GM19324 (cell line): ENCODE results near the gene KIAA1755.

Source experiments
- ATAC-seq: cut with Tn5 transposase; IDR thresholded peaks from one replicate; pipeline ENCODE4 v1.9.1; 2021; ENCODE audit warnings: mild to moderate bottlenecking, moderate library complexity; ENCODE audit not compliant: unreplicated experiment, low FRiP score

The KIAA1755 gene, protein sequence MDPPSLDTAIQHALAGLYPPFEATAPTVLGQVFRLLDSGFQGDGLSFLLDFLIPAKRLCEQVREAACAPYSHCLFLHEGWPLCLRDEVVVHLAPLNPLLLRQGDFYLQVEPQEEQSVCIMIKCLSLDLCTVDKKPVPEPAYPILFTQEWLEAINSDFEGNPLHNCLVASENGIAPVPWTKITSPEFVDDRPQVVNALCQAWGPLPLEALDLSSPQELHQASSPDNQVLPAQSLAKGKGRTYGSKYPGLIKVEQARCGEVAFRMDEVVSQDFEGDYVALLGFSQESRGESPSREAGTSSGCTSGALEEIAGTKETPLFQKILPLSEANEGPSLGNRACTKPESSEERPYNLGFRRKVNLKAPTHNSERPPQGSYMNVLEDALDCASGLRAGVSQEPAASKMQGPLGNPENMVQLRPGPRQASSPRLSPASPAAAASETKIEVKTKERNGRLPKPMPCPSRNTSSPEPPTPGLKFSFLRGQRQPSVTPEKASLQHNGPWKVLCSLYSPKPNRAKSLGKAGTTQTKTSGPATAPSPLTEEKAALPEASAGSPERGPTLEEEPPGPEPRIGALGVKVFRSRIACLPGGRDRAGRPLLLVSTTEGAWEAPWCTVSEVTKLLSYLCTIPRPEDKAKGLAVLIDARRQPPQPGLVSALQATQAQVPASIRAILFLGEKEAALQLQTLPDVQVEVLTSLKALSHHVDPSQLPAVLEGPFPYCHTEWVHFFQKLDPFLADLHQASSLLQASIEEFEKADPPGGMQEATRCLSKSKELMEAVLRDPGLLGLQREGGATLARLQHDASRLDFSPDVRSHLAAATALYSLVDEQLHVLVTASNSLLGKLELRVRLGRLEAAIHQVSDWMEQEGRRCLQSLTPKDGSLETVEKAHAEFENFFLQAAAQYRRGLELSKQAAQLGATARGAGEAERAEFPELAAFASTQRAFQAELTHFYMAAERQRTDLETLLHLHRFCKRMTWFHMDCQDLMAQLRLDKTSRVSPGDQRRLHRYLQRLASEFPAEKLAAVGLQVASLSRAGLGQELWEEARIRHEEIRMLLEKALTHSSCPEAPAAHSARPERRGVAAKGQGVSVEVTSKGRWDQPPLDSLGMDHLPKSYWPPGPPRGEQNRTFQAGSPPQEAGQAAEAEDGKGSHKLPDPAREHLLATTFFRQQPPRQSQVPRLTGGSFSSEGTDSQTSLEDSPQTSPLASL

DNA sequence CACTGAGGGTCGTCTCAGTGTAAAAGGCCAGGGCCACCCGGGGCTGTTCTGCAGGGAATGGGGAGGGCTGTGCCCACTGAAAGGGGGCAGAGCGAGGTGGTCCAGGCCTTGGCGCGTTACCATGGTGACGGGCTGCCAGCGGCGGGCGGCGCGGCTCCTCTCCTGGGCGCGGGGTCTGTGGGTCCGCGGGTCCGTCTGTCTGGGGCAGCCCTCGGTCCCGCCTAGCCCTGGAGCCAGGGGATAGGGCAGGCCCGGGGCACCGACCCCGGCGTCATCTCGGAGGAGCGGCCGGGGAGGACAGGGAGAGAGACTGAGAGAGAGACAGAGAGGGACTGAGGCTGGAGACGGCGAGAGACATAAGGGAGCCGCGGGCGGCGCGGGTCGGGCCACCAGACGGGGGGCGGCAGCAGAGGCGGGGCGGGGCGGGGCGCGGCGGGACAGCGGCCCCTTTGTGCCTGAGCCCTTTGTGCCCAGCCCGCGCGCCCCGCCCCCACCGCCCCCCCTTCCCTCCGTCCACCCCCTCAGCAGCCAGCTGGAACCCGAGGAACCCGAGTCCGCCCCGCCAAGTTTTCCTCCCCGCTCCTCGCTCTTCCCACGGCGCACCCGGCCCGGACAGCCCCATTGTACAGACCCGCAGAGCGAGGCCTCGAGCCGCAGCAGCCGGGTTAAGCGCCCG, at the start of gene KIAA1755:
TSS of gene KIAA1755 (minus strand) at position 358 of the 676 bp plus-strand sequence. CDS start at position 123, 235 bp downstream.
- no peak for ATAC-seq

DNA sequence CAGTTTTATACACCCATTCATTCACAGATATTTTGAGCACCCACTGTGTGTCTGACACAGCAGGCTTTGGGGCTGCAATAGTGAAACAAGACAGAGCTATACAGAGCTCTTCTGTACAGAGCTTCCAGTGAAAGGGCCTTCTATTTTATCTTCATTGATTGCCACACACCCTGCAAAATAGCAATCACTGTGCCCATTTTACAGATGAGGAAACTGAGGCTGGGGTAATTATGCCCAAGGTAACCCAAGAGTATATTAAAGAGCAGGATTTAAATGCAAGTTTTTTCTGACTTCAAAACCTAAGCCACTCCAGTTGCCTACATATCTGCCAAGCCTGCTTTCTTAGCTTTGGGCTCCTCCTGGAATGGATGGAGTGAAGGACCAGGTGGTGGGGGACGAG, 47.9 kb upstream of the KIAA1755 start:
- ATAC-seq = no peak

DNA sequence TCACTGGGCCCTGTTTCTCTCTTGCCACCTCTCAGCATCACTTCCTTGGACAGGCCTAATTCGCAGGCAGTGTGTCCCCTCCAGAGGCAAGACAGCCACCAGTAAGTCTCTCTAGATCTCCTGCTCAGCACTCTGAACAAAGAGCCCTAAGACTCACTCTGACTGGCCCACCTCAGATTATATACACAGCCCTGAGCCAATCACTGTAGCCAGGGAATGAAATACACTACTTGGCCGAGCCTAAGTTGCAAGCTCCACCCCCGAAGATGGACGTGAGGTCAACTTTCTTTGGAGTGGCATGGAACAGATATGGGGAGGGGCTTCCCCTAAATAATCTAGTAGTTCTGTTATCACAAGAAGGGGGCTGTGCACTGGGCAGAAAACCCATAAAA, 47.5 kb upstream of the KIAA1755 start:
- ATAC-seq = no peak

DNA sequence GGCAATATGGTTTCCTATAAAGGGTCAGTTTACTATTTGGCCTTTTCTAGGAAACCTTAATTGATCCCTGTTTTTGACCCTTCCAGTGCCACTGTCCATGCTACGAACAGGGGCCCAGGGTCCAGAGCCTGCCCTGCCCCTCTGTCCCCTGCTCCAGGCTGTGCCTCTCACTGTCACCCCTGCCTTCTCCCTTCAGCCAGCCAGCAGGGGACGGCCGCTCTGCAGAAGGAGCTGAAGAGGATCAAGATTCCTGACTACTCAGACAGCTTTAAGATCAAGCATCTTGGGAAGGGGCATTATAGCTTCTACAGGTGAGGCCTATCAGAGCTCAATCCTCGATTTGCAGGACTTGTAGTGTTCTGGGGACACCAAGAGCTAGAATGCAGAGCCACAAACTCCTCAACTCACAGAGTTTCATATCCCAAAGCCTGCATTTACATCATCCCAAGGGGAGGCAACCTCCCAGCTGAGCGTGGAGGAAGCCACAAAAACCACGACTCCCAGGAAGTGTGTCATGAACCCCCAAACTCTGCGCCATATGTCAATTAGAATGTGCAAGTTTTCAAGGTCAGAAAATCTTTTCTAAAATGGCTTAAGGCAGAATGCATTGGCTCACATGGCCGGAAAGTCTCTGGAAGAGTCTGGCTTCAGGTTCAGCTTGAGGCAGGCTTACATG, 47.0 kb upstream of the KIAA1755 start:
- ATAC-seq = no peak

DNA sequence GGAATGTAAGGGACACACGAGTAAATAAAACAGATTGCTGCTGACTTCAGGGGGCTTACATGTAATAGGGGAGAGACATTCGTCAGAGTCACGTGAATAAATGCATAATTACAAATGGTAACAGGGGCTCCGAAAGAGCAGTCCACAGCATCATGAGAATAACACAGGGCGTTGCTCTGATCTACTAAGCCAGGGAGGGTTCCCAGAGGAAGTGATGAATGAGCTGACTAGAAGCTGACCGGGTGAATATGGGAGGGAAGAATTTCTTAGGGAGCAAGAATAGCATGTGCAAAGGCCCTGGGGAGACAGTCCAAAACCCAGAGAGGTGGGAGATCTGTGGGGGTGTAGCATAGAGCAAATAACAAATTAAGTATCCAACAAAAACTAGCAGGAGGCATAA, 45.8 kb upstream of the KIAA1755 start:
- ATAC-seq = no peak

DNA sequence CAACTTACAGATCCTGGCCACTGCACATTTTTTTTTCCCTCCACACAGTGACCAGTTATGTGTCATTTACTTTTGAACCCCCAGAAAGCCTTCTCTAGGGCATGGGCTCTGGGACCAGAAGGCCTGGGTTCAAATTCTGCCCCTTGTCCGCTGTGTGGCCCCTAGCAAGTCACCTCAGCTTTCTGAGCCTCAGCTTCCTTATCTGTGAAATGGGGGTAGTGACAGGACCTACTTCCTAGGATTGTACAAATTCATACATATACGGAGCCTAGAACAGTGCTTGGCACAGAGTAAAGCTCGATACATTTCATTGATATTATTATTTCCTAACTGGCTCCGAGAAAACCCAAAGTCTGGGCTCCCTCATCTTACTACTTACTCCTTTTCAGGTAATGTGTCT, 45.0 kb upstream of the KIAA1755 start:
- no peak for ATAC-seq

DNA sequence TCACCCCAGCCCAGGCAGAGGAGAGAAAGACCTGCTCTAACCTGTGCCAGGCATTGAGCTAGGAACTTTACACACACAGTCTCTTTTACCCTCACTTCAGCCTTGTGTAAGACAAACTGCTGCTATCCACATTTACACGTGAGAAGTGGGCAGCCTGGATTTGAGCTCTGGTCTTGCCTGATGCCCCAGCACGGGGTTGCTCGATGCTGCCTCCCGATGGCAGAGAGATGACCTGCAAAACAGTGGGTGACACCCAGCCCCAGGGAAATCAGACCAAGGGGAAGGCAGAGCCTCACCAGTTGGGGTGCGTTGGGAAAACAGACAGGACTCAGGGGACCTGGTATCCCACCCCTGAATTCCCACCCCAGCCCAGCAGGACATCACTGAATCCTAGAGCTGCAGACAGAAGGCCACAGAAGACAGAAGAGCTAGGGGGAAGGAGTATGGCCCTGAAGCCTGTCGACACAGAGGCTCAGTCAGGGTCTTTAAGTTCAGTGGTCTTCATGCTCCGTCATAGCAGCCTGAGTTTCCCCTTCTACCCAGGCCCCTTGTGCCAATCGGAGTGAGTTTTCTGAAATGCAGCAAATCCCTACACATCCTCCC, 44.4 kb upstream of the KIAA1755 start:
- ATAC-seq = no peak

DNA sequence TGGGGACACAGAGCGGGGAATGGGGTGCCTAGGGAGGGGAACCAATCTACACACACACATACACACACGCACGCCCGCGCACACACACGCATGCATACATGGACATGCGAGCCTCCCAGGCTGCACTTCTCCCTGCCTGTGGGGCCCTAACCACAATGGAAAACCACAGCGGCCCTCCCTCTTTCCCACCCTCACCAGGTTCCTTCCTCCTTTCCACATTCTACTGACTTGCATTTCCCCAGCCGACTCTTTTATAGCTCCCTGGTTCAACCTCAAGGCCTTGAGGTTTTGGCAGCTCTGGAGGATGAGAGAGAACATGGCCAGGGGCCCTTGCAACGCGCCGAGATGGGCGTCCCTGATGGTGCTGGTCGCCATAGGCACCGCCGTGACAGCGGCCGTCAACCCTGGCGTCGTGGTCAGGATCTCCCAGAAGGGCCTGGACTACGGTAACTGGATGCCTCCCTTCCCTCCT, 43.4 kb upstream of the KIAA1755 start, which contains the start of gene BPI:
TSS of gene BPI (plus strand) at position 249 of the 472 bp plus-strand sequence. CDS start at position 317, 68 bp downstream.
- no peak for ATAC-seq

DNA sequence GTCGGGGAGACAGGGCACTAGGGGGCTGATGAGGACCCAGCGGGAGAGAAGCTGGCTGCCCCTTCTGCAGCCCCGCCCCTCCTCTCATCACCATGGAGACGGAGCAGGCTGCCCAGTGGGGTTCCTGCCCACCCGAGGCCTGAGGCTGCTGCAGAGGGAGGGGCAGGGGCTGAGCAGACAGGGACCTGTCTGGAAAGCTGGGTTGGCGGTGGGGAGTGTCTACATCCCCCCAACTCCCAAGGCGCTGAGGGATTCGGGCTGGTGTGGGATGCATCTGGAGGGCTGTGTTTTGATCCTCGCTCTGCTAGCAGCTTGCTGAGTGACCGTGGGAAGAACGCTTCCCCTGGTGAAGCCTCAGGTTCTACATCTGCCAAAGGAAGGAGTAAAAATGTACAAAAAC, 42.3 kb upstream of the KIAA1755 start:
- no peak for ATAC-seq

DNA sequence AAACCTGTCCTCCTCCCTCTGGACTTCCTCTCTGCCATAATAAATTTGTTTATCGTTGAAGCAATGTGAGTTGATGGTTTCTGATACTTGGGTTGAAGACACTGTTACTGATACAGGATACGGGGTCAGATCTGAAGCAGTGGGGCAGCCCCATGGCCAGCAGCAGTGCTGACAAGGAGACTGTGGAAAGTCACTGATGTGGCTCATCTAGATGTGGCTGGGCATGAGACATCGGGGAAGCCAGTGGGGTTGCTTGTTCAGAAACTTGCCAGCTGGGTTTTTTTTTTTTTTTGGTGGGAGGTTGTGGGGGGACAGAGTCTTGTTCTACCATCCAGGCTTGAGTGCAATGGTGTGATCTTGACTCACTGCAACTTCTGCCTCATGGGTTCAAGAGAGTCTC, 40.8 kb upstream of the KIAA1755 start:
- no peak for ATAC-seq

DNA sequence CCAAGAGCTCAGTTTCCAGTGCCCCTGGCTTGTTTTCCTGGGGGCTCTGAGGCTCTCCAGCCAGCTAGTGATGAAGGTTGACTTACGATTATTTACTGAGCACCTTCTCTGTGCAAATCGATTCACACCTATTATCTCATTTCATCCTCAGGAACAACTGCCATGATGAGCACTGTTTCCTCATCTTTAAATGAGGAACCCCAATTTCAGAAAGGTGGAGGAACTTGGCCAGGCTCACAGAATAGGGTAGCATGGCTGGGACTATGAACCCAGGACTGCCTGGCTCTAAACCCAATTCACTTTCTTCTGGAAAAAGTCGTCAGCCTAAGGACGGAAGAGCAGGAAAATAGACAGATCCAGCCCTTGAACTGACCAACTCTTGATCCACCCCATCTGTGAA, 39.9 kb upstream of the KIAA1755 start:
- no peak for ATAC-seq

DNA sequence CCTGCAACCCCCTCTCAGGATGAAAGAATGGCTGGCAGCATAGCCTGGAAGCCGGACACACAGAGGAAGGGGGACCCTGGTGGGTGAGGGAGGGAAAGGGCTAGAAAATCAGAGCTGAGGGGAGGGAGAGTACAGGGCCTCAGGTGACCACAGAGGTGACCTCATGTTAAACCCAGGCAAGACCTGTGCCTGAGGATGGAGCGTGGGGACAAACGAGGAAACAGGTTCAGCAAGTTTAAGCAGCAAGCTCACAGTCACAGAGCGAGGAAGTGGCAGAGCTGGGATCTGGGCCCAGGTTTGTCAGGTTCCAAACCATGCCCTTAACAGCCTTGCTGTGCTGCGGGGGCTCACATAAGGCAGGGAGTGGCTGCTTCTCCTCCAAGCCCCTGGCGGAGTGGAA, 39.4 kb upstream of the KIAA1755 start:
- no peak for ATAC-seq

DNA sequence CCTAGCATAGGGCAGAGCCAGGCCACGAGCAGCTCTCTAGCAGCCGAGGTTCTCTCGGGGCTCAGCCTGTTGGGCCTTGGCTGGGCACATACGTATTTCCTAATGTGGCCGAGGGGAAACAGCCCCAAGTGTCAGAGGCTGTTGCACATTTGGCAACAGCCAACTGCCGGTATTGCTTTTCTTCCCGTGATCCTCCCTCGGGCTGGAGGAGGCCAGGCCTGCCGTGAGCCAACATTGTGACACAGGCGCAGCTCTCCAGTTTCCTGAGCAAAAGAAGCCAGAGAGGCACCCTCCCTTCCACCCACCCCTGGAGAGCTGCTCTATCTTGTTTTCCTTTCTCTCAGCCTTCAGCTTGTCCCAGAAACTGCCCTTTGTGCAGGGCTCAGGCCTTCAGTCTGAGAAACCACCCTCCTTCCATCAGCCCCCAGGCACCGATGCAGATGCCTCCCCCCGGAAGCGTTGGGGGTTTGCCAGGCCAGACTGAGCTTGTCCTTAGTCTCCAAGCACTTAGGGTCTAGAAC, 38.3 kb upstream of the KIAA1755 start:
- no peak for ATAC-seq

DNA sequence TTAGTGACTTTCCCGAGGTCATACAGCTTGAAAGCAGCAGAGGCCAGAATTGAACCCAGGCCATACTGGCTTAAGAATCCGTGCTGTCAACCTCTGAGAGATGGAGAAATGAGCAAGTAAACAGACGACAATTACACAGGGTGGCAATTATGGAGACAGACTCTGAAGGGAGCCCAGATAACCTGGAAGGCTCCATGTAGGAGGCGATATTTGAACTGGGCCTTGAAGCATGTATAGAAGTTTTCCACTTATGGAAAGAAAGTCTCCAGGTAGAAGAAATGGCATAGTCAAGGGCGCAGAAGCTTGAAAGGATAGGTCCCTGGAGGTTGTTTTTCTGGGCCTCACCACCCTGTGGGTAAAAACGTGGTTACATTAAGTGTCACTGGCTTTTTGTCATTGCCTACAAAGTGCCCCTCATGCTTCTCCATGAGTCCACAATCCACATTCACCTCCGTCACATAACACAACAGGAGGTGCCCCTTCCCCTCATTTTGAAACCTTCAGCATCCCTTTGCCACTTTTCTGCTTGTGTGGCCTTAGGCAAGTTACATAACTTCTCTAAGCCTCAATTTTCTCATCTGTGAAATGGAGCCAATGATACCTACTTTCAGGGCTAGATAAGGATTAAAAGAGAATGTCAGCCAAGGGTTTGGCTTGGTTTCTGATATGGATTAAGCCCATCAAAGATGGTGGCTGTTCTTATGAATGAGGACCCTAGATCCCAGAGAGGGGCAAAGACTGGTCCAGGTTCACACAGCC, 37.6 kb upstream of the KIAA1755 start:
- ATAC-seq = no peak

DNA sequence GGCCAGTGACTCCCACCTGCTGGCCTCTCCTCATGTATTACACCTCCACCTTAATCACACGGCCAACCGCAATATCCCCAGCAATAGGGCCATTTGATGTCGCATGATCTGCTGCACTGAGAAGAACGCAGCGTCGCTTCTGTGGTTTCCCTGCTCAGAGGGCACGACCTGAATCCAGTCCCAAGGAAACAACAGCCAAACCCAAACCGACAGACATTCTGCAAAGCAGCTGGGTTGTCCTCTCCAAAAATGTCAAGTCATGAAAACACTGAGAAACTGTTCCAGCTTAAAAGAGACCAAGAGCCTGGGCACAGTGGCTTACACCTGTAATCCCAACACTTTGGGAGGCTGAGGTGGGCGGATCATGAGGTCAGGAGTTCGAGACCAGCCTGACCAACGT, 35.9 kb upstream of the KIAA1755 start:
- ATAC-seq = no peak

DNA sequence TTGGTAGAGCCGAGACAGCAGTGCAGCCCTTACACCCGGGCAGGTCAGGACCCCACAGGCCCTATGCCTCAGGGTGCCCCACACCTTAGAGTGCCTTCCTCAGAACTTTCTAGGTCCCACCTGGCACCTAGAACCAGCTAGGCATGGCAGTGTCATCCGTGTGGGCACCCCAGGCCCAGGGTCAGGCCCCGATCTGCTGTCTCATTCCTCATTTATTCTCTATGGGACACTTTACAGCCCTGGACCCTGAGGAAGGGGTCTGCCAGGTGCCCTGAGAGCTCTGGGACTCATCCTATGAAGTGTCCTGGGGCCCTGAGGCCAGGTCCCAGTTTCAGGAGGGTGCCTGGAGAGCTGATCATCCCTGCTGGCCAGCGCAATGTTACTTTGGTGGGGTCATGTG, 35.3 kb upstream of the KIAA1755 start:
- no peak for ATAC-seq

DNA sequence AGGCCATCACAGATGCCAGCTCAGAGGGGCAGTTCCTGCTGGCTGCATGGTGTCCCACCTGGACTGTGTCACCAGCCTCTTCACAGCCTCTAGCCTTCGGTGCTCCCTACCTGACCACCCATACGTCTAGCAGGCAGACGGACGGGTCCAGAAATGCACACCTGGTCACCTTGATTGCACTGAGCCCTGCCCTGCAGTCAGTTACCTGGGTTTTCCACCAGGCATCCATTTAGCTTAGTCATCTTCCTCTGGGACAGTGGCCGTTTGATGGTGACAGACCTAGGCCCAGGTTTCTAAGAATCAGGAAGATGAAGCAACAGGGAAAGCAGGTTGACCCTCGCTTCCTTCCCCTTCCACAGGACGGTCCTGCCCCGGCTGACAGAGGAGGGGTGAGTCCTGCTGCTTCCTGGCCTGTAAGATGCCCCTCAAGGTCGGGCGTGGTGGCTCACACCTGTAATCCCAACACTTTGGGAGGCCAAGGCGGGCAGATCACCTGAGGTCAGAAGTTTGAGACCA, 33.6 kb upstream of the KIAA1755 start:
- no peak for ATAC-seq

DNA sequence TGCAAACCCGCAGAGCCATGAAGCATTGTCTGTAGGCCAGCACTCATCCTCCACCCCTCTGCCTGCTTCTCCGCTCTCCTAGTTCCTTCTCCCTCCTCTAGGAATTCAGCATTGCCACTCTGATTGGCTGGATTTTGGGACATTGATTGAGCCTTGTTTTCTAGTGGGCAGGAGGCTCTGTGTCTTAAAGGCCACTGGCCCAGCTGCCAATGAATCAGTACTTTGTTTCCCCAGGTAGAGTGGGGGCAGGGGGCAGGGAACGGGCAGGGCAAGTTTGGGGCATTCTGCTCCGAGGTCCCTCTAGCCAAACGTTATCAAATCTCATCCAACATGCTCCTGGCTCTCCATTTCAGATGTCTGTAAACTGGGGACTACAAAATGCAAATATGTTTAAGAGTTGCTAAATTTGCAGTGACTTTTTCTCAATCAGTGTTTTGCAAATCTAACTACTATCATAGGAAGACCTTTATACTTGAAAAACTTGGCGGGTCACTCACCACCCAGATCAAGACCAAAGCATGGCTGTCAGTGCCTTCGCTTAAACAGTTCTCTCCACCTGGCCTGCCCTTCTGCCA, 33.0 kb upstream of the KIAA1755 start:
- ATAC-seq = no peak
